SK-N-MC (cell line): Measurements from ENCODE around the gene EVL.

Source experiments
- EZH2 ChIP-seq: fragments of 200-600 bp; sonication (generic); IDR thresholded peaks from one replicate; pipeline ENCODE4 v1.6.1; 2017; ENCODE audit warnings: antibody characterized with exemption
- FOXP2 ChIP-seq: optimal IDR thresholded peaks from 2 replicates; pipeline ENCODE3; 2011; ENCODE audit warnings: mild to moderate bottlenecking, moderate library complexity; ENCODE audit not compliant: insufficient read depth; ENCODE audit errors: extremely low read length, control extremely low read depth
- POLR2AphosphoS5 ChIP-seq: IDR thresholded peaks from 2 replicates; pipeline ENCODE4 v1.6.1; 2012; ENCODE audit warnings: mild to moderate bottlenecking, low read depth, low read length, borderline replicate concordance

- no peak for TF ChIP-seq POLR2AphosphoS5
- no peak for TF ChIP-seq EZH2
- no peak for TF ChIP-seq FOXP2
Measured at GRCh38 chr14:100129161-100129589, 64.0 kb downstream of the EVL start.
